22Rv1 (cell line): ENCODE results near the gene SLITRK5.

ENCODE experiments used
- CTCF ChIP-seq: fragments of 450-650 bp; IDR thresholded peaks from 2 replicates; pipeline ENCODE4 v1.5.1; 2017; ENCODE audit warnings: mild to moderate bottlenecking
- ZFX ChIP-seq: fragments of 450-650 bp; IDR thresholded peaks from 2 replicates; pipeline ENCODE4 v1.6.1; 2017; ENCODE audit warnings: antibody characterized with exemption, borderline replicate concordance

GRCh38 chr13:87698268-87698667 lies 27.1 kb downstream of the SLITRK5 start:
- TF ChIP-seq CTCF (no peak), ZFX (no peak)
